Neural cell (in vitro differentiated cells): ENCODE measurements around the gene MYOZ2.

Experiments
- POLR2AphosphoS5 ChIP-seq: IDR thresholded peaks from 2 replicates; pipeline ENCODE4 v1.6.1; 2012
- TF ChIP-seq, protein P1 (sequence below): fragments of 450-650 bp; IDR thresholded peaks from 2 replicates; pipeline ENCODE4 v1.5.1; 2014; ENCODE audit warnings: antibody characterized with exemption, mild to moderate bottlenecking, moderate library complexity; ENCODE audit not compliant: poor library complexity, severe bottlenecking
- TF ChIP-seq, protein P2 (sequence below): IDR thresholded peaks from 2 replicates; pipeline ENCODE4 v1.6.1; 2012; ENCODE audit warnings: borderline replicate concordance

DNA sequence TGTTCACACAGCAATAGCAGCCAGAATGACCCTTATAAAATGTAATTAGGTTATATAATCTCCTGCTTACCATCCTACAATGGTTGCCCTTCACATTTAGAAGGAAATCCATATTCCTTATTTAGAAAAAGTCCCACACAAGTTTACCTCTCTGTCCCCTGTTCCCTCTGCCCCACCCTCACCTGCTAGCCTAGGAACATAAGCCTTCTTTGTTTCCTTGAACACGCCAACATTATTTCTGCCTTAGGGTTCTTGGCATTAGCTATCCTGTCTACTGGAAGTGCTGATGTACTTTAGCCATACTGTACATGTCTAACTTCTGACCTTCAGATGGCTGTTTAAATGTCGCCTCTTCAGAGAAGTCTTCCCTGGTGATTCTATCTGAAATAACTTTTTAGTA lies 48.5 kb downstream of the MYOZ2 start:
- TF ChIP-seq, protein P1, sequence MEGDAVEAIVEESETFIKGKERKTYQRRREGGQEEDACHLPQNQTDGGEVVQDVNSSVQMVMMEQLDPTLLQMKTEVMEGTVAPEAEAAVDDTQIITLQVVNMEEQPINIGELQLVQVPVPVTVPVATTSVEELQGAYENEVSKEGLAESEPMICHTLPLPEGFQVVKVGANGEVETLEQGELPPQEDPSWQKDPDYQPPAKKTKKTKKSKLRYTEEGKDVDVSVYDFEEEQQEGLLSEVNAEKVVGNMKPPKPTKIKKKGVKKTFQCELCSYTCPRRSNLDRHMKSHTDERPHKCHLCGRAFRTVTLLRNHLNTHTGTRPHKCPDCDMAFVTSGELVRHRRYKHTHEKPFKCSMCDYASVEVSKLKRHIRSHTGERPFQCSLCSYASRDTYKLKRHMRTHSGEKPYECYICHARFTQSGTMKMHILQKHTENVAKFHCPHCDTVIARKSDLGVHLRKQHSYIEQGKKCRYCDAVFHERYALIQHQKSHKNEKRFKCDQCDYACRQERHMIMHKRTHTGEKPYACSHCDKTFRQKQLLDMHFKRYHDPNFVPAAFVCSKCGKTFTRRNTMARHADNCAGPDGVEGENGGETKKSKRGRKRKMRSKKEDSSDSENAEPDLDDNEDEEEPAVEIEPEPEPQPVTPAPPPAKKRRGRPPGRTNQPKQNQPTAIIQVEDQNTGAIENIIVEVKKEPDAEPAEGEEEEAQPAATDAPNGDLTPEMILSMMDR: no peak
- TF ChIP-seq, protein P2, sequence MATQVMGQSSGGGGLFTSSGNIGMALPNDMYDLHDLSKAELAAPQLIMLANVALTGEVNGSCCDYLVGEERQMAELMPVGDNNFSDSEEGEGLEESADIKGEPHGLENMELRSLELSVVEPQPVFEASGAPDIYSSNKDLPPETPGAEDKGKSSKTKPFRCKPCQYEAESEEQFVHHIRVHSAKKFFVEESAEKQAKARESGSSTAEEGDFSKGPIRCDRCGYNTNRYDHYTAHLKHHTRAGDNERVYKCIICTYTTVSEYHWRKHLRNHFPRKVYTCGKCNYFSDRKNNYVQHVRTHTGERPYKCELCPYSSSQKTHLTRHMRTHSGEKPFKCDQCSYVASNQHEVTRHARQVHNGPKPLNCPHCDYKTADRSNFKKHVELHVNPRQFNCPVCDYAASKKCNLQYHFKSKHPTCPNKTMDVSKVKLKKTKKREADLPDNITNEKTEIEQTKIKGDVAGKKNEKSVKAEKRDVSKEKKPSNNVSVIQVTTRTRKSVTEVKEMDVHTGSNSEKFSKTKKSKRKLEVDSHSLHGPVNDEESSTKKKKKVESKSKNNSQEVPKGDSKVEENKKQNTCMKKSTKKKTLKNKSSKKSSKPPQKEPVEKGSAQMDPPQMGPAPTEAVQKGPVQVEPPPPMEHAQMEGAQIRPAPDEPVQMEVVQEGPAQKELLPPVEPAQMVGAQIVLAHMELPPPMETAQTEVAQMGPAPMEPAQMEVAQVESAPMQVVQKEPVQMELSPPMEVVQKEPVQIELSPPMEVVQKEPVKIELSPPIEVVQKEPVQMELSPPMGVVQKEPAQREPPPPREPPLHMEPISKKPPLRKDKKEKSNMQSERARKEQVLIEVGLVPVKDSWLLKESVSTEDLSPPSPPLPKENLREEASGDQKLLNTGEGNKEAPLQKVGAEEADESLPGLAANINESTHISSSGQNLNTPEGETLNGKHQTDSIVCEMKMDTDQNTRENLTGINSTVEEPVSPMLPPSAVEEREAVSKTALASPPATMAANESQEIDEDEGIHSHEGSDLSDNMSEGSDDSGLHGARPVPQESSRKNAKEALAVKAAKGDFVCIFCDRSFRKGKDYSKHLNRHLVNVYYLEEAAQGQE: no peak
- TF ChIP-seq POLR2AphosphoS5: no peak
